Neural progenitor cell (in vitro differentiated cells): Measurements from ENCODE around the gene TACC3.

Experiments used
- EZH2 ChIP-seq: fragments of 200-600 bp; sonication (generic); IDR thresholded peaks from 2 replicates; pipeline ENCODE4 v1.6.1; 2017; ENCODE audit warnings: antibody characterized with exemption, mild to moderate bottlenecking, moderate library complexity
- TF ChIP-seq, protein P1 (sequence below): fragments of 200-600 bp; sonication (generic); IDR thresholded peaks from 2 replicates; pipeline ENCODE4 v1.5.1; 2017; ENCODE audit warnings: antibody characterized with exemption, mild to moderate bottlenecking

DNA sequence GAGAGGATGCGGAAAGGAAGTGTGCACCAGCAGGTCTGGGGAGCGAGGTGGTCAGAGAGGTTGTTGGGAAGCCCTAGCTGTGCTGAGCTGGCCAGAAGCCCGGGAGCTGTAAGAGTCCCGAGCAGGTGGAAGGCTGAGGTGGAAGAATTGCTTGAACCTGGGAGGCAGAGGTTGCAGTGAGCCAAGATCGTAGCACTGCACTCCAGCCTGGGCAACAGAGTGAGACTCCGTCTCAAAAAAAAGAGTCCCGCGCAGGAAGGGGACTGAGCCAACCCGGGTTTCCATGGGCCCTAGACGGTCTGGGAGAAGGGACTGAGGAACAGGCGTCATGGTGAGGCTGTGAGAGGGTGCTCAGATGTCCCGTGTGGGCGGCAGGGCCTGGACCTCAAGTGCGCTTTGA is 59.1 kb downstream of the TACC3 start:
- TF ChIP-seq, protein P1, sequence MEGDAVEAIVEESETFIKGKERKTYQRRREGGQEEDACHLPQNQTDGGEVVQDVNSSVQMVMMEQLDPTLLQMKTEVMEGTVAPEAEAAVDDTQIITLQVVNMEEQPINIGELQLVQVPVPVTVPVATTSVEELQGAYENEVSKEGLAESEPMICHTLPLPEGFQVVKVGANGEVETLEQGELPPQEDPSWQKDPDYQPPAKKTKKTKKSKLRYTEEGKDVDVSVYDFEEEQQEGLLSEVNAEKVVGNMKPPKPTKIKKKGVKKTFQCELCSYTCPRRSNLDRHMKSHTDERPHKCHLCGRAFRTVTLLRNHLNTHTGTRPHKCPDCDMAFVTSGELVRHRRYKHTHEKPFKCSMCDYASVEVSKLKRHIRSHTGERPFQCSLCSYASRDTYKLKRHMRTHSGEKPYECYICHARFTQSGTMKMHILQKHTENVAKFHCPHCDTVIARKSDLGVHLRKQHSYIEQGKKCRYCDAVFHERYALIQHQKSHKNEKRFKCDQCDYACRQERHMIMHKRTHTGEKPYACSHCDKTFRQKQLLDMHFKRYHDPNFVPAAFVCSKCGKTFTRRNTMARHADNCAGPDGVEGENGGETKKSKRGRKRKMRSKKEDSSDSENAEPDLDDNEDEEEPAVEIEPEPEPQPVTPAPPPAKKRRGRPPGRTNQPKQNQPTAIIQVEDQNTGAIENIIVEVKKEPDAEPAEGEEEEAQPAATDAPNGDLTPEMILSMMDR, result no peak
- no peak for TF ChIP-seq EZH2
